ENCODE data around the gene ATF6B. TPM values are rescaled to one million over a fixed set of nuclear protein-coding genes. Genes with fewer than 3 reads are reported as not detected.

The ATF6B gene
- total RNA-seq, 1 experiment from 2014 or later, result 70.2 TPM

- ChIA-PET POLR2A (ENCODE audit: low non-redundant PET) (interaction anchor here (0.5 kb wide), 1 partner anchor 63 kb away, joined by 12 read pairs; no protein-coding TSS in a partner anchor), CTCF (no interaction called here)
- intact Hi-C loops (cut with micrococcal nuclease; ENCODE audit: unreplicated experiment), result no loop called here
- no peak for TF ChIP-seq CTCF (conservative IDR thresholded peaks at IDR 0.05; ENCODE audit: low read depth, low read length)
- no peak for TF ChIP-seq EZH2 (IDR thresholded peaks at IDR 0.05; ENCODE audit: borderline replicate concordance, low read depth, low read length, poor library complexity, severe bottlenecking)
- no TSS peak for BruUV-seq (replicated peaks)
- Histone ChIP-seq H3K36me3 (ENCODE audit: insufficient read depth, low read length, poor library complexity, severe bottlenecking) (peaks cover 47% of the 10 kb centered on the region), H3K4me3 (ENCODE audit: low read depth, low read length, poor library complexity, severe bottlenecking) (no peak overlapping the region), H3K27me3 (replicated peaks; ENCODE audit: insufficient read depth, low read depth, low read length, poor library complexity) (no peaks in the 10 kb centered on the region), H3K27ac (ENCODE audit: low read depth, low read length, poor library complexity, severe bottlenecking) (no peak overlapping the region), H3K9me3 (ENCODE audit: low read depth, low read length, poor library complexity, severe bottlenecking) (no peaks in the 10 kb centered on the region), H3K4me1 (ENCODE audit: insufficient read depth, low read length, poor library complexity, severe bottlenecking) (peaks cover 17% of the 10 kb centered on the region)
- DNase-seq (ENCODE audit: low spot score), result no peak
Observed at GRCh38 chr6:32167154-32167760, 39.2 kb upstream of the ATF6B start.

GRCh38 chr6:32166411-32167061 lies 38.5 kb upstream of the ATF6B start:
- CTCF ChIA-PET, result no interaction called here
- H3K27ac ChIP-seq (ENCODE audit: low read depth, low read length, poor library complexity, severe bottlenecking), result no peak overlapping the region
- no TSS peak for BruUV-seq (replicated peaks)
- H3K36me3 ChIP-seq (ENCODE audit: insufficient read depth, low read length, poor library complexity, severe bottlenecking), result peaks cover 47% of the 10 kb centered on the region
- no peaks in the 10 kb centered on the region for H3K9me3 ChIP-seq (ENCODE audit: low read depth, low read length, poor library complexity, severe bottlenecking)
- POLR2A ChIA-PET (ENCODE audit: low non-redundant PET), result interaction anchor here (0.5 kb wide), 1 partner anchor 63 kb away, joined by 12 read pairs; no protein-coding TSS in a partner anchor
- intact Hi-C loops (cut with micrococcal nuclease; ENCODE audit: unreplicated experiment), result no loop called here
- no peak overlapping the region for H3K4me3 ChIP-seq (ENCODE audit: low read depth, low read length, poor library complexity, severe bottlenecking)
- TF ChIP-seq EZH2 (IDR thresholded peaks at IDR 0.05; ENCODE audit: borderline replicate concordance, low read depth, low read length, poor library complexity, severe bottlenecking) (no peak), CTCF (conservative IDR thresholded peaks at IDR 0.05; ENCODE audit: low read depth, low read length) (no peak)
- H3K27me3 ChIP-seq (replicated peaks; ENCODE audit: insufficient read depth, low read depth, low read length, poor library complexity), result no peaks in the 10 kb centered on the region
- no peak for DNase-seq (ENCODE audit: low spot score)
- H3K4me1 ChIP-seq (ENCODE audit: insufficient read depth, low read length, poor library complexity, severe bottlenecking), result peaks cover 17% of the 10 kb centered on the region

GRCh38 chr6:32164295-32164694 lies 36.2 kb upstream of the ATF6B start, which contains the start of gene EGFL8:
Gene EGFL8, plus strand, starts transcription at chr6:32164595. Its CDS starts 1,571 bp downstream, at chr6:32166166.
- H3K9me3 ChIP-seq (ENCODE audit: low read depth, low read length, poor library complexity, severe bottlenecking), result no peaks in the 10 kb centered on the region
- DNase-seq (ENCODE audit: low spot score), result no peak
- intact Hi-C loops (cut with micrococcal nuclease; ENCODE audit: unreplicated experiment), result no loop called here

More at GRCh38 chr6:32164295-32164694, 36.2 kb upstream of the ATF6B start, which contains the start of gene EGFL8:
- Histone ChIP-seq H3K27me3 (replicated peaks; ENCODE audit: insufficient read depth, low read depth, low read length, poor library complexity) (no peaks in the 10 kb centered on the region), H3K36me3 (ENCODE audit: insufficient read depth, low read length, poor library complexity, severe bottlenecking) (peaks cover 25% of the 10 kb centered on the region), H3K4me1 (ENCODE audit: insufficient read depth, low read length, poor library complexity, severe bottlenecking) (peaks cover 17% of the 10 kb centered on the region), H3K4me3 (ENCODE audit: low read depth, low read length, poor library complexity, severe bottlenecking) (no peak within 1 kb of the TSS), H3K27ac (ENCODE audit: low read depth, low read length, poor library complexity, severe bottlenecking) (peak within 1 kb of the TSS; percentile 85)
- ChIA-PET POLR2A (ENCODE audit: low non-redundant PET) (interaction anchor here (1.1 kb wide), 1 partner anchor 14 kb away, joined by 5 read pairs; the partner anchor contains the start of gene RNF5), CTCF (interaction anchor here (0.6 kb wide), 2 partner anchors 26 to 31 kb away, joined by 3 to 4 read pairs; no protein-coding TSS in a partner anchor)
- BruUV-seq (replicated peaks), result no TSS peak
- TF ChIP-seq CTCF (conservative IDR thresholded peaks at IDR 0.05; ENCODE audit: low read depth, low read length) (no peak), EZH2 (IDR thresholded peaks at IDR 0.05; ENCODE audit: borderline replicate concordance, low read depth, low read length, poor library complexity, severe bottlenecking) (no peak)
